Measurements from ENCODE around the gene PSMC5. TPM values are rescaled to one million over a fixed set of nuclear protein-coding genes. Genes with fewer than 3 reads are reported as not detected.

Gene PSMC5
- total RNA-seq (179 TPM in 2 replicates), polyA plus RNA-seq (170 and 236 TPM in 2 replicates), polyA minus RNA-seq (240 and 255 TPM in 2 replicates), Bru-seq, nascent RNA (percentile 89 among the genes with signal in this experiment), BruChase-seq, experiment 1, labeled RNA remaining after a 6-hour chase (percentile 97 among the genes with signal in this experiment), BruChase-seq, experiment 2, labeled RNA remaining after a 2-hour chase (percentile 93 among the genes with signal in this experiment)
- polyA plus RNA-seq (2011; cell fraction: cytosol; rRNA removed): 258 and 310 TPM in 2 replicates
- 206 and 284 TPM in 2 replicates for polyA plus RNA-seq (2011; cell fraction: nucleus; rRNA removed)
- 213 and 261 TPM in 2 replicates for polyA plus RNA-seq (2012)
- 139 TPM for polyA minus RNA-seq (2011; cell fraction: cytosol; rRNA and poly(A)+ RNA removed)
- 57.3 and 70.1 TPM in 2 replicates for polyA minus RNA-seq (2011; cell fraction: nucleus; rRNA and poly(A)+ RNA removed)
- long read RNA-seq, transcript PSMC5-203 (12 exons, 1,680 nt): minor isoform, 119 of 595 reads
- long read RNA-seq, transcript PSMC5-201 (12 exons, 1,579 nt): major isoform, 422 of 595 reads
- long read RNA-seq, transcript PSMC5-218 (2 exons, 576 nt): minor isoform, 6 of 595 reads
- long read RNA-seq, partial matches to known transcripts: 18 of 595 reads
- long read RNA-seq, other reads (novel, unspliced or antisense): 28 of 595 reads

- TF ChIP-seq, protein P1, sequence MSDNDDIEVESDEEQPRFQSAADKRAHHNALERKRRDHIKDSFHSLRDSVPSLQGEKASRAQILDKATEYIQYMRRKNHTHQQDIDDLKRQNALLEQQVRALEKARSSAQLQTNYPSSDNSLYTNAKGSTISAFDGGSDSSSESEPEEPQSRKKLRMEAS (IDR thresholded peaks at IDR 0.05; ENCODE audit: insufficient read depth, insufficient read length): peak; percentile 45
- TF ChIP-seq JUN (IDR thresholded peaks at IDR 0.05; ENCODE audit: borderline replicate concordance, insufficient read depth, insufficient read length, low read depth) (no peak), FOS (IDR thresholded peaks at IDR 0.05; ENCODE audit: borderline replicate concordance, insufficient read depth, low read length) (no peak), MYC (IDR thresholded peaks at IDR 0.05; ENCODE audit: low read depth, low read length) (no peak), EZH2 (IDR thresholded peaks at IDR 0.05; ENCODE audit: borderline replicate concordance, low read depth, low read length, severe bottlenecking) (no peak), POLR2AphosphoS5 (IDR thresholded peaks at IDR 0.05; ENCODE audit: insufficient read depth, low read depth, low read length) (peak; percentile 58), GATA2 (IDR thresholded peaks at IDR 0.05; ENCODE audit: insufficient read depth, insufficient read length, low read depth, low read length) (no peak), POLR2A (IDR thresholded peaks at IDR 0.05; ENCODE audit: low read depth, low read length) (peak; percentile 77)
- TF ChIP-seq, protein P2, sequence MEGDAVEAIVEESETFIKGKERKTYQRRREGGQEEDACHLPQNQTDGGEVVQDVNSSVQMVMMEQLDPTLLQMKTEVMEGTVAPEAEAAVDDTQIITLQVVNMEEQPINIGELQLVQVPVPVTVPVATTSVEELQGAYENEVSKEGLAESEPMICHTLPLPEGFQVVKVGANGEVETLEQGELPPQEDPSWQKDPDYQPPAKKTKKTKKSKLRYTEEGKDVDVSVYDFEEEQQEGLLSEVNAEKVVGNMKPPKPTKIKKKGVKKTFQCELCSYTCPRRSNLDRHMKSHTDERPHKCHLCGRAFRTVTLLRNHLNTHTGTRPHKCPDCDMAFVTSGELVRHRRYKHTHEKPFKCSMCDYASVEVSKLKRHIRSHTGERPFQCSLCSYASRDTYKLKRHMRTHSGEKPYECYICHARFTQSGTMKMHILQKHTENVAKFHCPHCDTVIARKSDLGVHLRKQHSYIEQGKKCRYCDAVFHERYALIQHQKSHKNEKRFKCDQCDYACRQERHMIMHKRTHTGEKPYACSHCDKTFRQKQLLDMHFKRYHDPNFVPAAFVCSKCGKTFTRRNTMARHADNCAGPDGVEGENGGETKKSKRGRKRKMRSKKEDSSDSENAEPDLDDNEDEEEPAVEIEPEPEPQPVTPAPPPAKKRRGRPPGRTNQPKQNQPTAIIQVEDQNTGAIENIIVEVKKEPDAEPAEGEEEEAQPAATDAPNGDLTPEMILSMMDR (IDR thresholded peaks at IDR 0.05; ENCODE audit: extremely low read depth in 1 of 2, insufficient read depth in 1 of 2, low read depth in 1 of 2, low read length in 2 of 2): peak in 1 of 2 donors; percentile 57
- peak; percentile 97 for DNase-seq (ENCODE audit: low read depth, low spot score)
- H3K4me2 ChIP-seq (ENCODE audit: insufficient read depth, low read length): peak within 1 kb of the TSS; percentile 89
- peaks cover 46 to 55% of the 10 kb centered on the region in 2 experiments for H3K36me3 ChIP-seq (ENCODE audit: control insufficient read depth in 2 of 2, extremely low read depth in 1 of 2, insufficient read depth in 2 of 2, low read length in 2 of 2)
- no peaks in the 10 kb centered on the region for H3K27me3 ChIP-seq (ENCODE audit: control insufficient read depth in 2 of 2, insufficient read depth in 2 of 2, low read length in 2 of 2)
- intact Hi-C loops (cut with micrococcal nuclease) (loop anchor here (1.0 to 10.0 kb wide), 4 partner anchors 14 to 1252 kb away; partner anchors contain the start of genes CYB561 and DDX42), dilution Hi-C loops (cut with MboI; ENCODE audit: extremely low pct_ligation_motif_present, low sequenced_read_pairs) (no loop called here)
- H3K9me3 ChIP-seq (replicated peaks; ENCODE audit: control insufficient read depth, insufficient read depth, low read length): no peaks in the 10 kb centered on the region
- peak; percentile 100 for FAIRE-seq
- H3K9me1 ChIP-seq (replicated peaks; ENCODE audit: control insufficient read depth, extremely low read depth, insufficient read depth, low read length): no peaks in the 10 kb centered on the region
- no peaks in the 10 kb centered on the region for H4K20me1 ChIP-seq (replicated peaks; ENCODE audit: control insufficient read depth, extremely low read depth, insufficient read depth, low read length)
- peak within 1 kb of the TSS; percentile 60 for H2AFZ ChIP-seq (ENCODE audit: low read depth, low read length)
- H3K27ac ChIP-seq (ENCODE audit: insufficient read depth, low read depth, low read length): peak within 1 kb of the TSS; percentile 92
- peak within 1 kb of the TSS; percentile 86 for H3K9ac ChIP-seq (replicated peaks; ENCODE audit: extremely low read depth, insufficient read depth, low read length)
- peaks cover 42% of the 10 kb centered on the region for H3K79me2 ChIP-seq (ENCODE audit: control insufficient read depth, insufficient read depth, low read length)
- H3K4me1 ChIP-seq (ENCODE audit: control insufficient read depth, extremely low read depth, insufficient read depth, low read length): peaks cover 23% of the 10 kb centered on the region
- ChIA-PET POLR2A (interaction anchor here (1.3 kb wide), 1 partner anchor 129 kb away, joined by 4 read pairs; no protein-coding TSS in a partner anchor), CTCF (interaction anchor here (1.1 to 1.4 kb wide), 3 partner anchors 7 to 85 kb away, joined by 3 to 4 read pairs (median 3); no protein-coding TSS in a partner anchor)
- no TSS peak for BruUV-seq (replicated peaks)
- peak within 1 kb of the TSS; percentile 47 to 81 (median 72) for H3K4me3 ChIP-seq (replicated peaks in 1 of 3; ENCODE audit: insufficient read depth in 1 of 3, low read depth in 1 of 3, low read length in 3 of 3)
Measured at GRCh38 chr17:63827002-63827800, at the start of gene PSMC5, which contains the start of gene FTSJ3. Gene PSMC5, plus strand, starts transcription at chr17:63827431. Its CDS starts 60 bp downstream, at chr17:63827491. Gene FTSJ3, minus strand, starts transcription at chr17:63827663. Its CDS starts 761 bp downstream, at chr17:63826902.
